Neutrophil (primary cell): ENCODE data around the gene PRRX2.

Experiments
- H3K27ac ChIP-seq: fragments of 200-600 bp; sonication (generic); 2 replicates; pipeline ENCODE4 v1.5.1; 2016; ENCODE audit warnings: mild to moderate bottlenecking, moderate library complexity
- H3K27me3 ChIP-seq: fragments of 200-600 bp; sonication (generic); 2 replicates; pipeline ENCODE4 v1.6.0; 2016; ENCODE audit warnings: mild to moderate bottlenecking
- H3K36me3 ChIP-seq: fragments of 200-600 bp; sonication (generic); 2 replicates; pipeline ENCODE4 v1.5.1; 2017
- H3K4me1 ChIP-seq, 2 experiments: fragments of 200-600 bp in 1 of 2; sonication (generic) in 1 of 2; 1 replicate in 1 of 2; 2 replicates in 1 of 2; pipeline versions ENCODE4 v1.5.1 to v1.6.1; 2013 to 2016; ENCODE audit warnings: low read depth in 1 of 2, low read length in 1 of 2, mild to moderate bottlenecking in 1 of 2, moderate library complexity in 1 of 2; ENCODE audit not compliant: control insufficient read depth in 1 of 2, insufficient read depth in 1 of 2
- H3K4me3 ChIP-seq, 2 experiments: fragments of 200-600 bp in 1 of 2; sonication (generic) in 1 of 2; 1 replicate in 1 of 2; 2 replicates in 1 of 2; pipeline ENCODE4 v1.5.1; 2013 to 2016; ENCODE audit warnings: low read depth in 1 of 2, low read length in 1 of 2, mild to moderate bottlenecking in 1 of 2, moderate library complexity in 1 of 2
- H3K9me3 ChIP-seq: fragments of 200-600 bp; sonication (generic); 2 replicates; pipeline ENCODE4 v1.5.1; 2016
- CTCF ChIP-seq: fragments of 200-600 bp; sonication (generic); IDR thresholded peaks from 2 replicates; pipeline ENCODE4 v1.5.1; 2016; ENCODE audit warnings: antibody characterized with exemption

The PRRX2 gene

GRCh38 chr9:129718647-129719046 lies 53.2 kb downstream of the PRRX2 start:
- no peaks in the 10 kb centered on the region for H3K4me1 ChIP-seq
- TF ChIP-seq CTCF: no peak

GRCh38 chr9:129719135-129719534 lies 53.7 kb downstream of the PRRX2 start:
- Histone ChIP-seq H3K27ac (no peak overlapping the region), H3K27me3 (peaks cover 42% of the 10 kb centered on the region), H3K36me3 (no peaks in the 10 kb centered on the region), H3K9me3 (no peaks in the 10 kb centered on the region), H3K4me1 (no peaks in the 10 kb centered on the region), H3K4me3 (no peak overlapping the region)
- TF ChIP-seq CTCF: no peak

More at GRCh38 chr9:129718647-129719046, 53.2 kb downstream of the PRRX2 start:
- no peak overlapping the region for H3K27ac ChIP-seq
- no peaks in the 10 kb centered on the region for H3K9me3 ChIP-seq
- peaks cover 46% of the 10 kb centered on the region for H3K27me3 ChIP-seq
- H3K4me3 ChIP-seq: no peak overlapping the region
- no peaks in the 10 kb centered on the region for H3K36me3 ChIP-seq

GRCh38 chr9:129720181-129720864 lies 54.9 kb downstream of the PRRX2 start:
- TF ChIP-seq CTCF: no peak
- H3K27me3 ChIP-seq: peaks cover 30% of the 10 kb centered on the region

GRCh38 chr9:129720865-129721545 lies 55.6 kb downstream of the PRRX2 start:
- Histone ChIP-seq H3K27ac (no peak overlapping the region), H3K4me3 (no peak overlapping the region), H3K36me3 (no peaks in the 10 kb centered on the region), H3K4me1 (no peaks in the 10 kb centered on the region), H3K9me3 (no peaks in the 10 kb centered on the region), H3K27me3 (peaks cover 24% of the 10 kb centered on the region)
- no peak for TF ChIP-seq CTCF

More at GRCh38 chr9:129720181-129720864, 54.9 kb downstream of the PRRX2 start:
- Histone ChIP-seq H3K9me3 (no peaks in the 10 kb centered on the region), H3K4me3 (no peak overlapping the region), H3K36me3 (no peaks in the 10 kb centered on the region), H3K4me1 (no peaks in the 10 kb centered on the region), H3K27ac (no peak overlapping the region)

- H3K36me3 ChIP-seq: no peaks in the 10 kb centered on the region
- no peak overlapping the region for H3K27ac ChIP-seq
- H3K9me3 ChIP-seq: no peaks in the 10 kb centered on the region
- H3K4me3 ChIP-seq: no peak overlapping the region
- H3K27me3 ChIP-seq: peaks cover 36% of the 10 kb centered on the region
- H3K4me1 ChIP-seq: peaks cover 0 to 4% of the 10 kb centered on the region in 2 experiments
- TF ChIP-seq CTCF: no peak
These were observed 57.5 kb downstream of the PRRX2 start for GRCh38 chr9:129722913-129723312.
